GM18868 (cell line): ENCODE measurements around the gene NNT.

ENCODE experiments used
- ATAC-seq: cut with Tn5 transposase; IDR thresholded peaks from one replicate; pipeline ENCODE4 v1.9.1; 2021; ENCODE audit warnings: mild to moderate bottlenecking, moderate library complexity; ENCODE audit not compliant: unreplicated experiment

NNT gene

GRCh38 chr5:43622074-43622473, 19.1 kb downstream of the NNT start:
- no peak for ATAC-seq

GRCh38 chr5:43623048-43623680, 20.2 kb downstream of the NNT start:
- ATAC-seq = no peak

- no peak for ATAC-seq
Observed at GRCh38 chr5:43627028-43627427, 24.0 kb downstream of the NNT start.

GRCh38 chr5:43631182-43631910, 28.4 kb downstream of the NNT start:
- peak; percentile 85 for ATAC-seq

DNA sequence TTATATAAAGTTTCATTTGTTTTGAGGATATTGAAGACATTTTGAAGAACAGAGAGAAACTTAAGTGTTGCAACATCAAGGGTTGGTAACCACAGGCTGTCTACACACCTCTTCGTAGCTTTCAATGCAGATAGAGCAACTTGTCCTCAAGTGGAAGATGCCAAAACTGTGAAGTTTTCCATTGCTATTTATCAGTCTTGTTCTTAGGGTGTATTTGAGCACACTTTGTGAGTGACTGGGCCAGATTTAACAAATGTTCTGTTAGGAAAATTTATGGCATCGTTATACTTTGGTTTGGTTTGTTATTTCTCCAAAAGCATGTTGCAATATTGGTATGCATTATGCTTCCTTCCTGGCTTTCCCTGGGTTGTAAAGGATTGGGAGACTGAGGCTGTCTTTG, 31.6 kb downstream of the NNT start:
- no peak for ATAC-seq

- no peak for ATAC-seq
Observed at GRCh38 chr5:43635374-43635773, 32.4 kb downstream of the NNT start.

DNA sequence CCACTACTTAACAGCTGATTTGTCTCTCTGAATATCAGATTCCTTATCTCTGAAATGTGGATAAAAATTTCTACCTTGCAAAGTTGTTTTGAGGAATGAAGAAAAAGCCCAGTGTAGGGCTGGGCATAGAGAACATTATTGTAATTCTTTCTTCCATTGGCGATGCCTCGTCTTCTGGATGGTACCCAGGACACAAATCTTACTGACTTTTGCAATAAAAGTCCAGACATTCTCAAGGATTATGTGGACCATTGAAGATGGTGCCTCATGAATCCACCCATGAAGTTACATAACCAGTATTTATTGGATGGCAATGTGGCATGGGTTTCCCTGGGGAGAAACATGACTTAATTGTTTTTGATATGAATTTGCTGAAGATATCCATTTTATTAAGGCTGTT, 33.1 kb downstream of the NNT start:
- ATAC-seq = no peak

DNA sequence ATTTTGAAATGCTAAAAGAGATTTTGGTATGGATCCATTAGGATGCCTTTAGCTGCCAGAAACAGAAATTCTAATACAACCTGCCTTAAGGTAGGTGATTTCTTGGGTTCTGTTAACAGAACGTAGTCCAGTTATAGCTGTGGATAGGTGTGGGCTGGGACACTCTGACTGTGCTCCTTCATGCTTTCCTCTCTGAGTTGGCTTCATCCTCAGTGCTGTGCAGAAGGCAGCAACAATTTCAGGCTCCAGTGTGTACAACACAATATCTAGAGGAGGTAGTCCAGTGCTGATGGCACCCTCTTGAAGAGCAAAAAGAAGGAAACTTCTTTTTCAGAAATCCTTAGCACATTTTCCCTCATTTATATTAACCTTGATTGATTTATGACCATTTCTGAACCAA, 34.4 kb downstream of the NNT start:
- ATAC-seq = no peak

DNA sequence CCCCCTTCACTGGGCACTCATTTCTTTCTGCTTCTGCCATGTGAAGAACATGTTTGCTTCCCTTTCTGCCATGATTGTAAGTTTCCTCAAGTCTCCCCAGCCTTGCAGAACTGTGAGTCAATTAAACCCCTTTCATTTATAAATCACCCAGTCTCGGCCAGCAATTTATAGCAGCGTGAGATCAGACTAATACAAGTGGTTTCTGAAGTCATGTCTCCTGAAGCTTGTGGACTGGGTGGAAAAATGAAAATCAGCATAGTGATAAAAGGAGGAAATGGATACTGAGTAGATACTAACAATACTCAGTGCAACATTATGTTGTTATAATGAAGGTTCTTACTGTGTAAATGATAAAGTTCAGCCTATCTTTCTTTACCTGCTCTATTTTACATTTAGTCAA, 35.1 kb downstream of the NNT start:
- ATAC-seq = peak; percentile 52

- ATAC-seq = peak; percentile 36
Observed at GRCh38 chr5:43638546-43638945, 35.6 kb downstream of the NNT start.

DNA sequence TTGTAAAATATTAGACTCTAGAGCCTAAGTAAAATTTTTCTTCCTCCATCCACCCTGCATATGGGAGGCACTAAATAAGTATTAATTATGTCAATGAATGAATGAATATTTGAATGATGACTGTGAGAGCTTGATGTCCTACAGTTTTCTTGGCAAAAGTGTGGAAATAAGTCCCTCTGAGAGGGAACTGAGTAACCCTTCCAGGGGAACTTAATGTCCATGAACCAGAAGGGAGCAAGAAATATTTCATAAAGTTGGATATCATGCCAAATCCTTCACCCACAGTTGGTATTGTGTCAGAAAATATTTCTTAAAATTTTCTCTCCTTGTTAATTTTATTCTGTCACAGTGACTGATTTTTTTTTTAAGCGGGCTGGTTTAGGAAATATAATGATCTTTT, 36.6 kb downstream of the NNT start:
- ATAC-seq = no peak

- no peak for ATAC-seq
Observed at GRCh38 chr5:43642428-43642827, 39.4 kb downstream of the NNT start.

- ATAC-seq = no peak
Observed at GRCh38 chr5:43643327-43643726, 40.3 kb downstream of the NNT start.

- no peak for ATAC-seq
Observed at GRCh38 chr5:43643750-43644149, 40.8 kb downstream of the NNT start.

GRCh38 chr5:43646992-43647391, 44.0 kb downstream of the NNT start:
- no peak for ATAC-seq

DNA sequence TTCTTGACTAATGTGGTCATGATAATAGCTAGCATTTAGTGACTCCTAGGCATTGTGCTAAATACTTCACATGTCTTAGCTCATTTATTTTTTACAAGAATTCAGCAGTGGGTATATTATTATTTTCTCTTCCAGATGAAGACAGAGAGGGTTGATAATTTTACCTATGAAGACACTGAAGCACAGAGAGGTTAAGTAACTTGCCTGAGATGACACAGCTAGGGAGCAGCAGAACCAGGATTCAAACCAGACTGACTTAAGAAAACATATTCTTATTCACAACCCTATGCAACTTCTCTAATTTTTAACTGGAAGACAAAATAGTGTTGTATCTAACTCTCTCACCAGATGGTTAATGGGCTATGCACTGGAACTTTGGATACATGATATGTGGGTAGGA, 44.8 kb downstream of the NNT start:
- no peak for ATAC-seq

DNA sequence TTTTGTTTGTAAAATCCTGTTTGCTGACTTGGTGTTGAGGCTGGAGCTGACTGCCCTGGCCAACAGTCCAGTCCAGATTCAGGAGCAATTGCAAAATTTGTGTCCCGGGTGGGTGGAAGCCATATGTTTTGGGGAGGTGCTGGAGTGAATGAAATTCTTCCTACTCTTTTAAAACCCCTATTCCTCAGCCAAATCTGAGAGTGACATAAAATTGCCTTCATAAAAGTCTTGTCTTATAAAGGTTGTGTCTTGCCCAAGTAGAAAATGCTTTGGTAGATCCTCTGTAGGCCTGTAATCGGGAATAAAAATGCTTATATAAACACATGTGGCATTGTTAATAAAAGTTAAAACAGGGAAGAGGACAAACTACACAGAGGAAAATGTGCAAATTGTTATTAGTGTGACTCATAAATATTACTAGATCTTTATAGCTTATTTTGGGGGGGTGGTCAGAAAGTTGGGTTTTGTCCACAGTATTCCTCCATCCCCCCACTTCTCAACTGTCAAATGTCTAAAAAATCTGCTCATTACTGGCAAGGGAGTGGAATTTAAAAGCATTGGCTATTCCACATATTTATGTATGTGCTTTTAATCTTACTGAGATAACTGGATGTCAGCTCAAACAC, 45.6 kb downstream of the NNT start:
- no peak for ATAC-seq

- no peak for ATAC-seq
Observed at GRCh38 chr5:43649256-43649655, 46.3 kb downstream of the NNT start.

DNA sequence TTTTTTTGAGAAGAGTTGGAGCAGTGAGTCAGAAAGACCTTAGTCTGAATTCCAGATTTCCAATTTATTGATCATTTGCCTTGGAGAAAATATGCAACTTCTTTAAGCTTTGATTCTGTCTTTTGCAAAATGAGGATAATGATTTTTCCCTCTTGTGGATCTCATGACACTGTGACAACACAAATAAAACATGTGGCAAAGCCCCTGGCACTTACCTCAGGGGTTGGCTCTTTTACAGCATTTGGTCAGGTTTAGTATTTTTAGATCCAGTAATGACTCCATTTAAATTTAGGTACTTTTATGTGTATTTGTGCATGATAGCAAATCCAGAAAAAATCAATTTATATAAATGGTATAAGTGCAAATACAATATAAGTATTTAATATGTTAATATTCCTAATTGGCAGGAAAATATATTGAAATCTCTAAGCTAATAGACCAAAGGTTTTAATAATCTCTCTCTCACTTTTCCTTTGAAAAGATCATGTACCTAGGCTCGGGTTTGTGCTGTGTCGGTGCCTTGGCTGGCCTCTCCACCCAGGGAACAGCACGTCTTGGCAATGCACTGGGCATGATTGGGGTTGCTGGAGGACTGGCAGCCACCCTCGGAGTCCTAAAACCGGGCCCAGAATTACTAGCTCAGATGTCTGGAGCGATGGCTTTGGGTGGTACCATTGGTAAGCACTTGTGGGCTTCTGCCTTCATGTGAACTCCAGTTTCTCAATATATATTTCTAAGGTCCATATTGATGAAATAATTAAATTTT, 49.7 kb downstream of the NNT start:
- ATAC-seq = no peak

GRCh38 chr5:43658509-43658908, 55.5 kb downstream of the NNT start:
- no peak for ATAC-seq

DNA sequence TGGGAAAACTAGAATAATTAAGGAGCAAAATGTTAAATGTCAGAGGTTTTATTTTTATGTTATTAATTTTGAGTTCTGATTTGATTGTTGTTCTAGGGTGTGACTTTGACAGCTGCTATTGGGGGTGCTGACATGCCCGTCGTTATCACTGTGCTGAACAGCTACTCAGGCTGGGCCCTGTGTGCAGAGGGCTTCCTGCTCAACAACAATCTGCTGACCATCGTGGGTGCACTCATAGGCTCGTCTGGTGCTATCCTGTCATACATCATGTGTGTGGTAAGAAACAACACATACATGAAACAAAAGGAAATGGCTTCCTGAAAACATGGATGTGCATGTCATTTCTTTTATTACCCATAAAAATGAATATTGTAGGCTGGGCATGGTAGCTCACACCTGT, 56.1 kb downstream of the NNT start:
- ATAC-seq = no peak

- ATAC-seq = no peak
Observed at GRCh38 chr5:43661102-43661501, 58.1 kb downstream of the NNT start.
